Panc1 (cell line): ENCODE data around the gene RNU7-1. TPM values are rescaled to one million over a fixed set of nuclear protein-coding genes. Genes with fewer than 3 reads are reported as not detected.
A peak's percentile ranks its signal among the peaks of the same experiment; 100 is the strongest.

Source experiments
- ATAC-seq: fragments of 200-7000 bp; cut with Tn5 transposase; 2 replicates; pipeline ENCODE4 v1.9.1; 2020; ENCODE audit warnings: mild to moderate bottlenecking, moderate library complexity
- BruUV-seq: library from RNA; stranded (reverse); fragments of 400-500 nt; replicated peaks from 2 replicates; lab custom pipeline; 2021; lab: Mats Ljungman, UMichigan
- CTCF ChIA-PET: fragments of 300-600 bp; sonication (Branson Sonifier 250); formaldehyde crosslinking; loops from one replicate; lab custom pipeline; 2022; ENCODE audit warnings: antibody characterized with exemption; lab: Charles Lee
- POLR2A ChIA-PET: fragments of 300-600 bp; sonication (Branson Sonifier 250); formaldehyde crosslinking; loops from one replicate; lab custom pipeline; 2022; ENCODE audit warnings: antibody characterized with exemption; lab: Charles Lee
- DNase-seq: peaks from one replicate; pipeline ENCODE4 v3.0.0-alpha.2; 2010; ENCODE audit warnings: low read depth, low spot score
- H3K27ac ChIP-seq: 2 replicates; pipeline ENCODE4 v1.5.1; 2011; ENCODE audit warnings: mild to moderate bottlenecking, low read length, inconsistent platforms
- H3K27me3 ChIP-seq: fragments of 200-500 bp; sonication (Bioruptor generic); 2 replicates; pipeline ENCODE4 v1.6.0; 2014; ENCODE audit warnings: low read length, inconsistent platforms; ENCODE audit not compliant: control insufficient read depth, insufficient read depth
- H3K36me3 ChIP-seq: fragments of 200-500 bp; sonication (Bioruptor generic); 2 replicates; pipeline ENCODE4 v1.5.1; 2014; ENCODE audit warnings: inconsistent platforms, mild to moderate bottlenecking, low read length, moderate library complexity; ENCODE audit not compliant: control insufficient read depth, insufficient read depth
- H3K4me1 ChIP-seq: 2 replicates; pipeline ENCODE4 v1.5.1; 2011; ENCODE audit warnings: inconsistent platforms, mild to moderate bottlenecking, low read length, moderate library complexity; ENCODE audit not compliant: control insufficient read depth, insufficient read depth
- H3K4me3 ChIP-seq, 2 experiments: 2 replicates each; pipeline ENCODE4 v1.5.1; 2011 to 2012; ENCODE audit warnings: low read depth in 2 of 2, low read length in 2 of 2, mild to moderate bottlenecking in 2 of 2, inconsistent platforms in 1 of 2, moderate library complexity in 1 of 2
- H3K9me3 ChIP-seq: fragments of 200-500 bp; sonication (Bioruptor generic); 2 replicates; pipeline ENCODE4 v1.5.1; 2014; ENCODE audit warnings: low read depth, mild to moderate bottlenecking, inconsistent platforms, low read length, moderate library complexity; ENCODE audit not compliant: control insufficient read depth, insufficient read depth
- CTCF ChIP-seq: fragments of 450-650 bp; IDR thresholded peaks from 2 replicates; pipeline ENCODE4 v1.5.1; 2017; ENCODE audit warnings: mild to moderate bottlenecking
- POLR2AphosphoS5 ChIP-seq: IDR thresholded peaks from 2 replicates; pipeline ENCODE4 v1.6.1; 2012; ENCODE audit warnings: mild to moderate bottlenecking, low read depth, low read length, moderate library complexity
- REST ChIP-seq, 2 experiments: IDR thresholded peaks; 2 replicates each; pipeline ENCODE4 v1.6.1; 2011 to 2012; ENCODE audit warnings: low read depth in 2 of 2, control low read depth in 1 of 2, low read length in 1 of 2, mild to moderate bottlenecking in 1 of 2, moderate library complexity in 1 of 2; ENCODE audit not compliant: insufficient read depth in 1 of 2
- SIN3A ChIP-seq: IDR thresholded peaks from 2 replicates; pipeline ENCODE4 v1.6.1; 2012; ENCODE audit warnings: low read depth, mild to moderate bottlenecking, low read length, moderate library complexity, borderline replicate concordance; ENCODE audit not compliant: insufficient read depth
- TCF7L2 ChIP-seq: IDR thresholded peaks from 2 replicates; pipeline ENCODE4 v1.6.1; 2011; ENCODE audit warnings: mild to moderate bottlenecking, low read depth, low read length, inconsistent platforms
- in situ Hi-C: cut with HindIII; loops from 2 replicates; pipeline ENCODE4 v1.10.0; 2016; ENCODE audit warnings: low sequenced_read_pairs, low pct_unique_long_range_greater_than_20kb
- intact Hi-C: fragments of 100-400 bp; cut with micrococcal nuclease; formaldehyde crosslinking; loops from one replicate; pipeline ENCODE4 v1.10.0; 2022; ENCODE audit not compliant: unreplicated experiment
- total RNA-seq: library from RNA; stranded (reverse); gene quantifications from one replicate; pipeline ENCODE4 v1.2.1, GENCODE V29; 2021; ENCODE audit not compliant: unreplicated experiment

RNU7-1 gene
- total RNA-seq, 1 experiment from 2014 or later, result not detected

- no peaks in the 10 kb centered on the region for H3K9me3 ChIP-seq
- peak overlapping the region; percentile 43 to 69 for H3K4me3 ChIP-seq
- H3K27ac ChIP-seq, result peak overlapping the region; percentile 51; the same call in 1 of the 2 replicates
- no peaks in the 10 kb centered on the region for H3K27me3 ChIP-seq
- DNase-seq, result no peak
- intact Hi-C loops (no loop called here), in situ Hi-C loops (no loop called here)
- ChIA-PET CTCF (interaction anchor here (0.8 kb wide), 1 partner anchor 11 kb away, joined by 4 read pairs; no protein-coding TSS in a partner anchor), POLR2A (no interaction called here)
- no TSS peak for BruUV-seq
- no peak for TF ChIP-seq REST (IDR thresholded peaks at IDR 0.05; ENCODE audit: insufficient read depth in 1 of 2, low read depth in 2 of 2, low read length in 1 of 2)
- TF ChIP-seq POLR2AphosphoS5, result no peak
- no peak for TF ChIP-seq TCF7L2
- no peak for TF ChIP-seq CTCF
- no peak for TF ChIP-seq SIN3A
- H3K4me1 ChIP-seq, result peaks cover 4% of the 10 kb centered on the region; the same call in 1 of the 2 replicates
- no peaks in the 10 kb centered on the region; the same call in 1 of the 2 replicates for H3K36me3 ChIP-seq
- ATAC-seq, result peak; percentile 22; the same call in 1 of the 2 replicates
Observed at GRCh38 chr12:6914947-6915788, 28.4 kb upstream of the RNU7-1 start.

GRCh38 chr12:6915789-6916285 is 27.8 kb upstream of the RNU7-1 start:
- in situ Hi-C loops, result no loop called here
- ChIA-PET POLR2A (no interaction called here), CTCF (no interaction called here)
- DNase-seq (no peak), ATAC-seq (no peak)
- intact Hi-C loops, result no loop called here
- no peaks in the 10 kb centered on the region for H3K27me3 ChIP-seq
- H3K4me3 ChIP-seq, result peak overlapping the region in 1 of 2 experiments; percentile 69; a peak in 2 of 4 replicates
- H3K4me1 ChIP-seq, result peaks cover 4% of the 10 kb centered on the region; the same call in 1 of the 2 replicates
- no peaks in the 10 kb centered on the region; the same call in 1 of the 2 replicates for H3K36me3 ChIP-seq
- no TSS peak for BruUV-seq
- H3K27ac ChIP-seq, result no peak overlapping the region
- no peaks in the 10 kb centered on the region for H3K9me3 ChIP-seq
- TF ChIP-seq TCF7L2 (no peak), CTCF (no peak), REST (IDR thresholded peaks at IDR 0.05; ENCODE audit: insufficient read depth in 1 of 2, low read depth in 2 of 2, low read length in 1 of 2) (no peak), SIN3A (no peak), POLR2AphosphoS5 (no peak)
